Nephron (organoid): ENCODE data around the gene SYMPK.
A peak's percentile ranks its signal among the peaks of the same experiment; 100 is the strongest.
"Not testable (repeated sequence)": the region's sequence is repeated elsewhere in the genome, so short reads cannot be mapped to it uniquely, and the experiment has no call there.

Experiments used
- H3K27ac Mint-ChIP-seq, 3 experiments: 2 replicates each; pipeline ENCODE4 v1.8.0; 2020; ENCODE audit warnings: mixed read lengths in 3 of 3, mild to moderate bottlenecking in 2 of 3, moderate library complexity in 1 of 3
- H3K27me3 Mint-ChIP-seq: 2 replicates; pipeline ENCODE4 v1.8.0; 2021; ENCODE audit warnings: low read depth, mild to moderate bottlenecking, moderate library complexity, mixed read lengths
- H3K36me3 Mint-ChIP-seq: 2 replicates; pipeline ENCODE4 v1.8.0; 2020; ENCODE audit warnings: low read depth, mixed read lengths
- H3K4me1 Mint-ChIP-seq: 2 replicates; pipeline ENCODE4 v1.8.0; 2020; ENCODE audit warnings: mixed read lengths
- H3K4me3 Mint-ChIP-seq, 3 experiments: 2 replicates each; pipeline ENCODE4 v1.8.0; 2020; ENCODE audit warnings: mild to moderate bottlenecking in 3 of 3, mixed read lengths in 3 of 3, moderate library complexity in 2 of 3
- H3K9me3 Mint-ChIP-seq: 2 replicates; pipeline ENCODE4 v1.8.0; 2020; ENCODE audit warnings: mixed read lengths
- CTCF ChIP-seq, 3 experiments: fragments of 200-600 bp; sonication (generic); IDR thresholded peaks; one replicate each; pipeline ENCODE4 v1.5.0; 2021; ENCODE audit warnings: antibody characterized with exemption in 3 of 3; ENCODE audit not compliant: unreplicated experiment in 3 of 3

Gene SYMPK

DNA sequence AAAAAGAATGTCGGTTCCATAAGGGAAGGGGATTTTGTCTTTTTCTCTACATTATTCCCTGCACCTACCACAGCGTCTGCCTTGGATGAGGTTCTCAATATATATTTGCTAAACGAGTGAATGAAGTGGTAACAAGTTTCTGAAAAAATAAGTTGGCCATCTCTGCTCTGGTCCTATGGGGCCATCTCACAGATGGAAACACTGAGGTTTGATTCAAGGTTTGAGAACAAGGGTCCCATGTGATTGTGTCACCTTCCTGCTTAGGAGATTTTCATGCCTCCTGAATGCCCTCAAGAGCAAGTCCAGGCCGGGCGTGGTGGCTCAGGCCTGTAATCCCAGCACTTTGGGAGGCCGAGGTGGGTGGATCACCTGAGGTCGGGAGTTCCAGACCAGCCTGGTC, 36.3 kb upstream of the SYMPK start:
- peak overlapping the region in 1 of 3 experiments; percentile 44 for H3K4me3 Mint-ChIP-seq
- TF ChIP-seq CTCF (IDR thresholded peaks at IDR 0.05; ENCODE audit: unreplicated experiment in 3 of 3), result no peak
- no peaks in the 10 kb centered on the region for H3K9me3 Mint-ChIP-seq
- H3K4me1 Mint-ChIP-seq, result peaks cover 5% of the 10 kb centered on the region
- peaks cover 19% of the 10 kb centered on the region for H3K27me3 Mint-ChIP-seq
- H3K36me3 Mint-ChIP-seq, result peaks cover 34% of the 10 kb centered on the region
- no peak overlapping the region for H3K27ac Mint-ChIP-seq

- peaks cover 18% of the 10 kb centered on the region for H3K27me3 Mint-ChIP-seq
- TF ChIP-seq CTCF (IDR thresholded peaks at IDR 0.05; ENCODE audit: unreplicated experiment in 3 of 3), result no peak
- no peak overlapping the region for H3K4me3 Mint-ChIP-seq
- no peaks in the 10 kb centered on the region for H3K9me3 Mint-ChIP-seq
- H3K27ac Mint-ChIP-seq, result no peak overlapping the region
- H3K36me3 Mint-ChIP-seq, result peaks cover 34% of the 10 kb centered on the region
- peaks cover 5% of the 10 kb centered on the region for H3K4me1 Mint-ChIP-seq
These were observed 34.4 kb upstream of the SYMPK start for GRCh38 chr19:45897261-45897812.

DNA sequence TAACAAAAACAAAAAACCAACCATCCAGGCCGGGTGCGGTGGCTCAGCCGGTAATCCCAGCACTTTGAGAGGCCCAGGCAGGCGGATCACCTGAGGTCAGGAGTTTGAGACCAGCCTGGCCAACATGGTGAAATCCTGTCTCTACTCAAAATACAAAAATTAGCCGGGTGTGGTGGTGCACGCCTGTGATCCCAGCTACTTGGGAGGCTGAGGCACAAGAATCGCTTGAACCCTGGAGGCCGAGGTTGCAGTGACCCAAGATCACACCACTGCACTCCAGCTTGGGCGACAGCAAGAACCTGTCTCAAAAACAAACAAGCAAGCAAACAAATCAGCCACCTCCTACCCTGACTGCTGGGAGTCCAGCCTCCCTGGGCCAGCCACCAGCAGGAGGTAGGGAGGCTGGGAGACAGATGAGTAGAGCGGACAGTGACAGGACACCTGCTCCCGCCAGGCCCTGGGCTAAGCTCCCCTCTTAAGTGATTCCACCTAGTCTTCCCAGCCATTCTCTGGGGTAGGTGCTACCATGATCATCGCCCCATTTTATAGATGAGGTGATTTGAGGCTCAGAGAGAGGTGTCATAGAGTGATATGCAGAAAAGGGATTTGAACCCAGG, 33.1 kb upstream of the SYMPK start:
- not testable (repeated sequence) for H3K27me3 Mint-ChIP-seq, H3K4me3 Mint-ChIP-seq, H3K4me1 Mint-ChIP-seq, H3K9me3 Mint-ChIP-seq
- Mint-ChIP-seq H3K36me3 (peaks cover 34% of the 10 kb centered on the region), H3K27ac (peak overlapping the region in 1 of 3 experiments; percentile 79)

DNA sequence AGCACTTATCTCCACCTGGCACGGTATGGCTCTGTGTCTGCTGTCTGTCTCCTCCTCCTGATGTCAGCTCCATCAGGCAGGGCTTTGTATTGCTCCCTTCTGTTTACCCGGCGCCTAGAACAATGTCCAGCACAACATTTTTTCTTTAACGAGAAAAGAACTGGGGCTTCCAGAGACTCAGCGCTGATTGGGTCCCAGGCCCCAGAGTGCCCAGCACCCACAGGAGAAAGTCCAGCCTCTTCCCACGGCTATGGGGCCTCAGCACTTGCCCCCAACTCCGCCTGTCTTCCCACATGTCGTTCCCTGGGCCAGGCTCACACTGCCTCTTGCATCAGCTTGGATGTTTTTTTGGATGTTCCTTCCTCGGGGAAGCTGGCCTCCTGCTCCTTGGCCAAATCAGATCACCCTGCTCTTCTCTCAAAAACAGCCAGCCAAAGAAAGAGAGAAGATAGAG, 32.6 kb upstream of the SYMPK start:
- Mint-ChIP-seq H3K9me3 (no peaks in the 10 kb centered on the region), H3K27me3 (peaks cover 4% of the 10 kb centered on the region), H3K27ac (peak overlapping the region in 1 of 3 experiments; percentile 79), H3K4me3 (no peak overlapping the region), H3K4me1 (peaks cover 1% of the 10 kb centered on the region), H3K36me3 (peaks cover 29% of the 10 kb centered on the region)
- TF ChIP-seq CTCF (IDR thresholded peaks at IDR 0.05; ENCODE audit: unreplicated experiment in 3 of 3), result no peak

DNA sequence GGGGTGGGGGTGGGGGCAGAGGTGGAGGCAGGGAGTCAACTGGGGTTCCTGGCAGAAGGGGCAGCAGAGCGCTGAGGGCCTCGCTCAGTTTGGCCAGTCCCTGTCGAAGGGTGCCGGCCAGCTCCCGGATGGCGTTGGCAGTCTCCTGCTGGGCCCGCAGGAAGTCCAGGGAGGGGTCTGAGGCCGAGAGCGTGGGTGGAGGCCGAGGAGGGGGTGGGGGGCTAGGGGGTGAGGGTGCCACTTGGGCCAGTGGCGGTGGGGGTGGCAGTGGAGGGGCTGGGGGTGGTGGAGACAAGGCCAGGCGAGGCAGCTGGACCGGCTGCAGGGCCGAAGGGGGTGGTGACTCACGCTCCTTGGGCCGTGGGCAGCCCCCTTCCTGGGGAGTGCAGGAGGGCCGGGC, 27.9 kb upstream of the SYMPK start:
- no peak for TF ChIP-seq CTCF (IDR thresholded peaks at IDR 0.05; ENCODE audit: unreplicated experiment in 3 of 3)
- H3K27ac Mint-ChIP-seq, result no peak overlapping the region
- no peak overlapping the region for H3K4me3 Mint-ChIP-seq

DNA sequence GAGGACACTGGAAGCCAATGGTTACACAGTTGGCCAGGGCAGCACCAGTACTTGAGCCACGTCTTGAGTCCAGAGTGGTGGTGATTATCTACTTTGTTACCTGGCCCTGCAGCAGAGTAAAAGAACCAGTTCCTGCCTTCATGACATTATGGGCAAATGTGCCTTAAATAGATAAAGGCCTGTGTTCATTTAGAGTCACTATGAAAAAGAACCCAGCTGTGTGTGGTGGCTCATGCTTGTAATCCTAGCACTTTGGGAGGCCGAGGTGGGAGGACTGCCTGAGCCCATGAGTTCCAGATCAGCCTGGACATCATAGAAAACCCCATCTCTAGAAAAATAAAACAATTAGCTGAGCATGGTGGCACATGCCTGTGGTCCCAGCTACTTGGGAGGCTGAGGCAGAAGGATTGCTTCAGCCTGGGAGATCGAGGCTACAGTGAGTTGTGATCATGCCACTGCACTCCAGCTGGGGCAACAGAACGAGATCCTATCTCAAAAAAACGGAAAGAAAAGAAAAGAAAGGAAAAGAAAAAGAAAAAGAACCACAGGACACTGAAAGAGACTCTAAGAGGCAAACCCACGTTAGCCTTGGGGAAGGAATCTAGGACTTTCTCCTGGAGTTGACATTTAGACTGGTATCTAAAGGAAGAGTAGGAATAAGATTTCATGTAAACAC, 26.4 kb upstream of the SYMPK start:
- no peak for TF ChIP-seq CTCF (IDR thresholded peaks at IDR 0.05; ENCODE audit: unreplicated experiment in 3 of 3)
- Mint-ChIP-seq H3K36me3 (peaks cover 5% of the 10 kb centered on the region), H3K27me3 (no peaks in the 10 kb centered on the region), H3K9me3 (no peaks in the 10 kb centered on the region), H3K27ac (no peak overlapping the region), H3K4me1 (peaks cover 12% of the 10 kb centered on the region), H3K4me3 (no peak overlapping the region)

More for the DNA sequence above, 27.9 kb upstream of the SYMPK start:
- Mint-ChIP-seq H3K9me3 (no peaks in the 10 kb centered on the region), H3K36me3 (peaks cover 15% of the 10 kb centered on the region), H3K4me1 (peaks cover 10% of the 10 kb centered on the region), H3K27me3 (no peaks in the 10 kb centered on the region)
